ENCODE results near the gene DDX56.
"Not testable (repeated sequence)": the region's sequence is repeated elsewhere in the genome, so short reads cannot be mapped to it uniquely, and the experiment has no call there.

The DDX56 gene

GRCh38 chr7:44573464-44574286, at the start of gene DDX56:
DDX56 (minus strand) TSS chr7:44573908; CDS start chr7:44573895, 13 bp downstream.
- peak; percentile 99 for DNase-seq (ENCODE audit: low spot score)

GRCh38 chr7:44622342-44623151, 48.8 kb upstream of the DDX56 start:
- no peak for DNase-seq (ENCODE audit: low spot score)

DNA sequence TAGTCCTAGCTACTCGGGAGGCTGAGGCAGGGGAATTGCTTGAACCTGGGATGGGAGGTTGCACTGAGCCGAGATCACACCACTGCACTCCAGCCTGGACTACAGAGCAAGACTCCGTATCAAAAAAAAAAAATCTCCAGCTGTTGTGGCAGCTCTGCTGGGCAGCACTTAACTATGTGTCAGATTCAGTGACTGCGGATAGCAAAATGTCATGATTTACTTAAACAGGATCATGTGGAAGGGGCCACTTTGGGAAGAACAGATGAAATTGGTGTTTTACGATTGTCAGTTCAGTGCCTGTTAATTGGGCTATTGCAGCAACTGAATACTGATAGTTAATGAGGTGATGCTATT, 48.0 kb upstream of the DDX56 start:
- no peak for DNase-seq (ENCODE audit: low spot score)

DNA sequence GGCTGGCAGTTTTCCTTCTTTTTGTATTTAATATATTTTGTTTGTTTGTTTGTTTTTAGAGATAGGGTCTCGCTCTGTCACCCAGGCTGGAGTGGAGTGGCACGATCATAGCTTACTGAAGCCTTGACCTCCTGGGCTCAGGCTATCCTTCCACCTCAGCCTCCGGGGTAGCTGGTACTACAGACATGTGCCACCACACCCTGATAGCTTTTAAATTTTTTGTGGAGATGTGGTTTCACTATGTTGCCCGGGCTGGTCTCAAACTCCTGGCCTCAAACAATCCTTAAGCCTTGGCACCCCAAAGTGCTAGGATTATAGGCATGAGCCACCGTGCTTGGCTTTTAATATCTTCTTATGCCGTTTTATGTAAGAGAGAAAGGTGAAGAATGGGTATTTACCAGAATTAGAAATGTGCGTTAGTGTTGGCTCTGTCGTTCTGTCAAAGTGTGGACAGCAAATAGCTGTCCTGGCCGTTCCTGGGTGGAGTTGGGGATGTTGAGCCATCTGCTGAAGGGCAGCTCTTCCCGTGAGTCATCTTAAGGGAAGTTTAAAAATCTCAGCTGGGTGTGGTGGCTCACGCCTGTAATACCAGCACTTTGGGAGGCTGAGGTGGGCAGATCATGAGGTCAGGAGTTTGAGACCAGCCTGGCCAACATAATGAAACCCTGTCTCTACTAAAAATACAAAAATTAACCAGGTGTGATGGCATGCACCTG, 47.5 kb upstream of the DDX56 start:
- no peak for DNase-seq (ENCODE audit: low spot score)

DNA sequence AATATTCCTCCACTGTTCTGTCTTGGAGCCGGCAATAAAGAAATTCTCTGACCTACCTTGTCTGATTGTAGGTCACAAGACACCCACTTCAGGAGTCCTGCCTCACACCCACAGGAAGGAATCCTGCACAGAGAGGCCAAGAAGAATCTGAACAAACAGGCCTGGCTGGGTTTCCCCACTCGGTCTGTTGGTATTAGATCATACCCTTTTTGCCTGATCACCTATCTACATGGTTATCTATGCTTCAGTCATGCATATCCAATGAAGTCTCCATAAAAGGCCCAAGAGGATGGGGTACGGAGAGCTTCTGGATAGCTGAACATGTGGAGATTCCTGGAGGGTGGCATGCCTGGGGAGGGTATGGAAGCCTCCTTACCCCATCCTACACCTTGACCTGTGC, 45.0 kb upstream of the DDX56 start:
- DNase-seq (ENCODE audit: low spot score), result no peak

GRCh38 chr7:44618045-44618444, 44.3 kb upstream of the DDX56 start:
- DNase-seq (ENCODE audit: low spot score), result no peak

- no peak for DNase-seq (ENCODE audit: low spot score)
These were observed 43.6 kb upstream of the DDX56 start for GRCh38 chr7:44617225-44617890.

- no peak for DNase-seq (ENCODE audit: low spot score)
These were observed 42.8 kb upstream of the DDX56 start for GRCh38 chr7:44616545-44616944.

GRCh38 chr7:44615793-44616192, 42.1 kb upstream of the DDX56 start:
- DNase-seq (ENCODE audit: low spot score), result no peak

- no peak for DNase-seq (ENCODE audit: low spot score)
These were observed 41.5 kb upstream of the DDX56 start for GRCh38 chr7:44615149-44615611.

DNA sequence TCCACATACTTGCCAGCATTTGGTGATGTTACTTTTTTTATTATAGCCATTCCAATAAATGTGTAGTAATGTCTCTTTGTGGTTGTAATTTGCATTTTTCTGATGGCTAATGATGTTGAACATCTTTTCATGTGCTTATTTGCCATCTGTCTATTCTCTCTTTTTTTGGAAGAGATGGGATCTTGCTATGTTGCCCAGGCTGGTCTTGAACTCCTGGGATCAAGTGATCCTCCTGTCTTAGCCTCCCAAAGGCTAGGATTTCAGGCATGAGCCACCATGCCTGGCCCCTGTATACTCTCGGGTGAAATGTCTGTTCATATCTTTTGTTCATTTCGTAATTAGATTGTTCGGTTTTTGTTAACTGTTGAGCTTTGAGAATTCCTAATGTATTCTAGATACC, 36.1 kb upstream of the DDX56 start:
- DNase-seq (ENCODE audit: low spot score), result no peak

DNA sequence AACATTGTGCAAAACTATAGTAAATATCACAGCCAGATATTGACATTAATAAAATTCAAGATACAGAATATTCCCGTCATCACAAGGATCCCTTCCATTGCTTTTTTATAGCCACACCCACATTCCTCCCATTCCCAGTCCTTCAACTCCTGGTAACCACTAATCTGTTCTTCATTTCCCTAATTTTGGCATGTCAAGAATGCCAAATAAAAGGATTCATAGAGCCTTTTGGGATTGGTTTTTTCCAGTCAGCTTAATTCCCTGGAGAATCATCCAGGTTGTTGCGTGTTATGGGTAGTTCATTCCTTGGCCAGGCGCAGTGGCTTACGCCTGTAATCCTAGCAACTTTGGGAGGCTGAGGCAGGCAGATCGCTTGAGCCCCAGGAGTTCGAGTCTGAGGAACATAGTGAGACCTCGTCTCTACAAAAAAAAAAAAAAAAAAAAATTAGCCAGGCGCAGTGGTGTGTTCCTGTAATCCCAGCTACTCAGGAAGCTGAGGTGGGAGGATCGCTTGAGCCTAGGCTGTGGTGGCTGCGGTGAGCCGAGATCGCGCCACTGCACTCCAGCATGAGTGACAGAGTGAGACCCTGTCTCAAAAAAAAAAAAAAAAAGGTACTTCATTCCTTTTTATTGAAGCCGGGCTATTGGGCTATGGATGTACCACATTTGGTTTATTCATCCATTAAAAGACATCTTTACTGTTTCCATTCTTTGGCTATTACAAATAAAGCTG, 35.4 kb upstream of the DDX56 start:
- peak; percentile 59 for DNase-seq (ENCODE audit: low spot score)

- no peak for DNase-seq (ENCODE audit: low spot score)
These were observed 33.7 kb upstream of the DDX56 start for GRCh38 chr7:44607141-44608068.

GRCh38 chr7:44606341-44607140, 32.8 kb upstream of the DDX56 start, which contains the start of gene OGDH:
OGDH (plus strand) TSS chr7:44606627; CDS start chr7:44624344, 17,717 bp downstream.
- peak; percentile 99 for DNase-seq (ENCODE audit: low spot score)

DNA sequence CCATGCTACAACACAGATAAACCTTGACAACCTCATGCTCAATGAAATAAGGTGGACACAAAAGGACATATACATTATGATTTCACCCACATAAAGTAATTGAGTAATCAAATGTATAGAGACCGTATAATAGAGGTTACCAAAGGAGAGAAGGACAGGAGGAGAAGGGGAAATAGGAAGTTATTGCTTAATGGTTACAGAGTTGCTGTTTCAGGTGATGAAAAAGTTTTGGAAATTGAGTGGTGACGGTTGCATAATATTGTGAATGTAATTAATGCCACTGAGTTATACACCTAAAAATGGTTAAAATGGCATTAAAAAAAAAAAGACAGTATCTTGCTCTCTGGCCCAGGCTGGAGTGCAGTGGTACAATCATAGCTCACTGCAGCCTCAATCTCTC, 31.2 kb upstream of the DDX56 start:
- DNase-seq (ENCODE audit: low spot score), result no peak

- no peak for DNase-seq (ENCODE audit: low spot score)
These were observed 29.5 kb upstream of the DDX56 start for GRCh38 chr7:44603193-44603592.

DNA sequence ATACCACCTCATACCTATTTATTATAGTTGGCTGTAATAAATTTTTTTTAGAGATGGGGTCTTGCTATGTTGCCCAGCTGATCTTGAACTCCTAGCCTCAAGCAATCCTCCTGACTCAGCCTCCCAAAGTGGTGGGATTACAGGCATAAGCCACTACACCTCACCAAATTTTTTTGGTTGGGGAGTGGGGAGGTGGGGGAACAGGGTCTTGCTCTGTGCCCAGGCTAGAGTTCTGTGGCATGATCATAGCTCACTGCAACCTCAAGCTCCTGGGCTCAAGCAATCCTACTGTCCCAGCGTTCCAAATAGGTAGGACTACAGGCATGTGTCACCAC, 28.8 kb upstream of the DDX56 start:
- DNase-seq (ENCODE audit: low spot score), result no peak

DNA sequence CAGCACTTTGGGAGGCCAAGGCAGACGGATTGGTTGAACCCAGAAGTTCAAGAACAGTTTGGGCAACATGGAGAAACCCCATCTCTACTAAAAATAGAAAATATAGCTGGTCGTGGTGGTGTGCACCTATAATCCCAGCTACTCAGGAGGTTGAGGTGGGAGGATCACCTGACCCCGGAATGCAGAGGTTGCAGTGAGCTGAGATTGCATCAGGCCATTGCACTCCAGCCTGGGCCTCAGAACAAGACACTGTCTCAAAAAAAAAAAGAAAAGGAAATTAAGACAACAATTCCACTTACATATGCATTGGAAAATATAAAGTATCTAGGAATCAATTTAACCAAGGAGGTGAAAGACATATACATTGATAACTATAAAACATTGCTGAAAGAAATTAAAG, 25.5 kb upstream of the DDX56 start:
- DNase-seq (ENCODE audit: low spot score), result no peak

- DNase-seq (ENCODE audit: low spot score), result not testable (repeated sequence)
These were observed 23.5 kb upstream of the DDX56 start for GRCh38 chr7:44597181-44597580.
